Suprapubic skin (tissue), 4 donors: ENCODE results near the gene OOSP1.

Experiments used
- CTCF ChIP-seq, 2 donors: fragments of 200-600 bp in 1 of 2; fragments of 450-650 bp in 1 of 2; sonication (generic) in 1 of 2; IDR thresholded peaks; one replicate each; pipeline ENCODE4 v1.5.1; 2016 to 2019; ENCODE audit warnings: antibody characterized with exemption in 2 of 2, mild to moderate bottlenecking in 1 of 2, moderate library complexity in 1 of 2
- EP300 ChIP-seq: sonication (generic); formaldehyde crosslinking; IDR thresholded peaks from one replicate; pipeline ENCODE4 v1.6.1; 2017; ENCODE audit warnings: antibody characterized with exemption
- POLR2A ChIP-seq, 2 donors: fragments of 450-650 bp; IDR thresholded peaks; one replicate each; pipeline ENCODE4 v1.6.1; 2017; ENCODE audit warnings: antibody characterized with exemption in 2 of 2, mild to moderate bottlenecking in 2 of 2, moderate library complexity in 2 of 2
- POLR2AphosphoS5 ChIP-seq, 3 donors: sonication (generic); formaldehyde crosslinking; IDR thresholded peaks; one replicate each; pipeline ENCODE4 v1.6.1; 2017; ENCODE audit warnings: antibody characterized with exemption in 3 of 3

GRCh38 chr11:59894616-59895015, 43.6 kb upstream of the OOSP1 start:
- TF ChIP-seq CTCF (IDR thresholded peaks at IDR 0.05) (no peak), POLR2A (IDR thresholded peaks at IDR 0.05) (no peak), EP300 (no peak), POLR2AphosphoS5 (IDR thresholded peaks at IDR 0.05) (no peak)
